ENCODE measurements around the gene APOBEC2.

Gene APOBEC2

GRCh38 chr6:41080621-41081020 is 27.6 kb downstream of the APOBEC2 start:
- Mint-ChIP-seq H3K4me1 (peaks cover 43% of the 10 kb centered on the region), H3K4me3 (peak overlapping the region; percentile 13), H3K36me3 (peaks cover 56% of the 10 kb centered on the region), H3K27me3 (no peaks in the 10 kb centered on the region), H3K9me3 (no peaks in the 10 kb centered on the region), H3K27ac (peak overlapping the region; percentile 65)
- ATAC-seq: no peak

GRCh38 chr6:41083072-41083471 is 30.1 kb downstream of the APOBEC2 start:
- no peak overlapping the region for H3K27ac Mint-ChIP-seq
- H3K27me3 Mint-ChIP-seq: no peaks in the 10 kb centered on the region
- peaks cover 72% of the 10 kb centered on the region for H3K36me3 Mint-ChIP-seq
- no peak for ATAC-seq
- no peaks in the 10 kb centered on the region for H3K9me3 Mint-ChIP-seq
- H3K4me1 Mint-ChIP-seq: peaks cover 32% of the 10 kb centered on the region
- H3K4me3 Mint-ChIP-seq: no peak overlapping the region

- H3K4me1 Mint-ChIP-seq: peaks cover 19% of the 10 kb centered on the region
- no peaks in the 10 kb centered on the region for H3K9me3 Mint-ChIP-seq
- no peaks in the 10 kb centered on the region for H3K27me3 Mint-ChIP-seq
- peaks cover 64% of the 10 kb centered on the region for H3K36me3 Mint-ChIP-seq
- H3K4me3 Mint-ChIP-seq: no peak overlapping the region
- no peak overlapping the region for H3K27ac Mint-ChIP-seq
- no peak for ATAC-seq
Measured at GRCh38 chr6:41085182-41085581, 32.2 kb downstream of the APOBEC2 start.

GRCh38 chr6:41088451-41088850 is 35.4 kb downstream of the APOBEC2 start:
- no peak for ATAC-seq
- Mint-ChIP-seq H3K9me3 (no peaks in the 10 kb centered on the region), H3K4me1 (no peaks in the 10 kb centered on the region), H3K36me3 (peaks cover 66% of the 10 kb centered on the region), H3K27ac (no peak overlapping the region), H3K27me3 (no peaks in the 10 kb centered on the region), H3K4me3 (no peak overlapping the region)

- Mint-ChIP-seq H3K27ac (no peak overlapping the region), H3K27me3 (no peaks in the 10 kb centered on the region), H3K36me3 (peaks cover 60% of the 10 kb centered on the region), H3K4me1 (no peaks in the 10 kb centered on the region), H3K9me3 (no peaks in the 10 kb centered on the region), H3K4me3 (no peak overlapping the region)
- no peak for ATAC-seq
Measured at GRCh38 chr6:41090841-41091761, 38.1 kb downstream of the APOBEC2 start.

GRCh38 chr6:41092421-41093140 is 39.6 kb downstream of the APOBEC2 start:
- Mint-ChIP-seq H3K4me3 (no peak overlapping the region), H3K9me3 (no peaks in the 10 kb centered on the region), H3K4me1 (no peaks in the 10 kb centered on the region), H3K27me3 (no peaks in the 10 kb centered on the region), H3K36me3 (peaks cover 66% of the 10 kb centered on the region), H3K27ac (no peak overlapping the region)
- ATAC-seq: no peak

- ATAC-seq: no peak
- H3K27ac Mint-ChIP-seq: no peak overlapping the region
- no peaks in the 10 kb centered on the region for H3K4me1 Mint-ChIP-seq
- H3K36me3 Mint-ChIP-seq: peaks cover 75% of the 10 kb centered on the region
- H3K9me3 Mint-ChIP-seq: no peaks in the 10 kb centered on the region
- H3K27me3 Mint-ChIP-seq: no peaks in the 10 kb centered on the region
- no peak overlapping the region for H3K4me3 Mint-ChIP-seq
Measured at GRCh38 chr6:41093729-41094128, 40.7 kb downstream of the APOBEC2 start.

GRCh38 chr6:41097467-41098090 is 44.6 kb downstream of the APOBEC2 start:
- H3K4me1 Mint-ChIP-seq: no peaks in the 10 kb centered on the region
- H3K9me3 Mint-ChIP-seq: no peaks in the 10 kb centered on the region
- H3K27me3 Mint-ChIP-seq: no peaks in the 10 kb centered on the region
- ATAC-seq: no peak
- no peak overlapping the region for H3K4me3 Mint-ChIP-seq
- H3K27ac Mint-ChIP-seq: no peak overlapping the region
- H3K36me3 Mint-ChIP-seq: peaks cover 73% of the 10 kb centered on the region

GRCh38 chr6:41098366-41098765 is 45.4 kb downstream of the APOBEC2 start:
- Mint-ChIP-seq H3K27me3 (no peaks in the 10 kb centered on the region), H3K4me3 (no peak overlapping the region), H3K27ac (no peak overlapping the region), H3K36me3 (peaks cover 68% of the 10 kb centered on the region), H3K4me1 (no peaks in the 10 kb centered on the region), H3K9me3 (no peaks in the 10 kb centered on the region)
- no peak for ATAC-seq

GRCh38 chr6:41100871-41101287 is 47.9 kb downstream of the APOBEC2 start:
- H3K4me1 Mint-ChIP-seq: no peaks in the 10 kb centered on the region
- peaks cover 53% of the 10 kb centered on the region for H3K36me3 Mint-ChIP-seq
- no peaks in the 10 kb centered on the region for H3K9me3 Mint-ChIP-seq
- no peak for ATAC-seq
- no peak overlapping the region for H3K4me3 Mint-ChIP-seq
- H3K27ac Mint-ChIP-seq: no peak overlapping the region
- H3K27me3 Mint-ChIP-seq: no peaks in the 10 kb centered on the region

- H3K4me3 Mint-ChIP-seq: no peak overlapping the region
Measured at GRCh38 chr6:41103847-41104246, 50.8 kb downstream of the APOBEC2 start.

GRCh38 chr6:41111017-41111416 is 58.0 kb downstream of the APOBEC2 start:
- H3K27me3 Mint-ChIP-seq: no peaks in the 10 kb centered on the region
- H3K36me3 Mint-ChIP-seq: peaks cover 6% of the 10 kb centered on the region
- no peaks in the 10 kb centered on the region for H3K4me1 Mint-ChIP-seq
- no peak overlapping the region for H3K4me3 Mint-ChIP-seq
- H3K9me3 Mint-ChIP-seq: no peaks in the 10 kb centered on the region
- no peak for ATAC-seq
- H3K27ac Mint-ChIP-seq: no peak overlapping the region

More at GRCh38 chr6:41103847-41104246, 50.8 kb downstream of the APOBEC2 start:
- Mint-ChIP-seq H3K27ac (no peak overlapping the region), H3K9me3 (no peaks in the 10 kb centered on the region), H3K36me3 (peaks cover 25% of the 10 kb centered on the region), H3K4me1 (no peaks in the 10 kb centered on the region), H3K27me3 (no peaks in the 10 kb centered on the region)
- no peak for ATAC-seq

All from stimulated activated memory B cell treated with anti-CD40 and anti-IgM and Interleukin-4, amounts not matched to agents 10 μg/mL and 1 μg/mL and 100 μg/mL, for 72 hours (primary cell).